ENCODE measurements around the gene MLLT1.

MLLT1 gene

GRCh38 chr19:6220385-6221191 lies 59.2 kb downstream of the MLLT1 start:
- DNase-seq = no peak

DNA sequence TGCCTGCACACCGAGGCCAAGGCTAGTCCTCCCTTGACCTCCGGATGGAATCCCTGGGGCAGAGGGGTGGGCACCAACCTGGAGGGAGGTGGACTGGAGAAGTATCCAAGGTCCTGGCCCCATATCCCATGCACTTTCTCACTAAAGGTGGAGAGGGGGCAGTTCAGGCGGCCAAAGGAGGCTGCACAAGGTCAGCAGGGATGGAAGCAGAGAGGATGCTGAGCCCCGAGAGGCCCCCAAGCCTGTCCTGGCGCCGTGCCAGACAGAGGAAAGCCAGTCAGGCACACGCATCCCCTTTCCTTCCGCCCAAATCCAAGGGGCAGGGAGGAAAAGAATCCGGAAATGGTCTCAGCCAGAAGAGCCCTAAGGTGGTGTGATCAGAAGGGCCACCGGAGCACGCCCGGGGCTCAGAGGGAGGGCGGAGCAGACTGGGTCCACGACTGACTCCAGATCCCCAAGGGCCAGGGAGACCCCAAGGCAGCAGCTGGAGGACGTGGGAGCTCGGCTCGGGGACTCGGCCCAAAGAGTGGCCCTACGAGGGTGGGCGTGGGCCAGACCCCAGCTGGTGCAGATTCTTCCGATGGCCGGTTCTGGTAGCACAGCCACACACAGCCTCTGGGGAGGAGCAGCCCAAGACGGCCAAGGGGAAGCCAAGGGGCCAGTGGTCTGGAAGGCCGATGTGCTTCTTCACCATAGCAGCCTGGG lies 60.0 kb downstream of the MLLT1 start:
- DNase-seq = no peak

GRCh38 chr19:6219147-6219525 lies 60.6 kb downstream of the MLLT1 start:
- DNase-seq = no peak

GRCh38 chr19:6218491-6219146 lies 61.2 kb downstream of the MLLT1 start:
- DNase-seq = peak; percentile 71

- DNase-seq = no peak
Measured at GRCh38 chr19:6217752-6218334, 61.9 kb downstream of the MLLT1 start.

DNA sequence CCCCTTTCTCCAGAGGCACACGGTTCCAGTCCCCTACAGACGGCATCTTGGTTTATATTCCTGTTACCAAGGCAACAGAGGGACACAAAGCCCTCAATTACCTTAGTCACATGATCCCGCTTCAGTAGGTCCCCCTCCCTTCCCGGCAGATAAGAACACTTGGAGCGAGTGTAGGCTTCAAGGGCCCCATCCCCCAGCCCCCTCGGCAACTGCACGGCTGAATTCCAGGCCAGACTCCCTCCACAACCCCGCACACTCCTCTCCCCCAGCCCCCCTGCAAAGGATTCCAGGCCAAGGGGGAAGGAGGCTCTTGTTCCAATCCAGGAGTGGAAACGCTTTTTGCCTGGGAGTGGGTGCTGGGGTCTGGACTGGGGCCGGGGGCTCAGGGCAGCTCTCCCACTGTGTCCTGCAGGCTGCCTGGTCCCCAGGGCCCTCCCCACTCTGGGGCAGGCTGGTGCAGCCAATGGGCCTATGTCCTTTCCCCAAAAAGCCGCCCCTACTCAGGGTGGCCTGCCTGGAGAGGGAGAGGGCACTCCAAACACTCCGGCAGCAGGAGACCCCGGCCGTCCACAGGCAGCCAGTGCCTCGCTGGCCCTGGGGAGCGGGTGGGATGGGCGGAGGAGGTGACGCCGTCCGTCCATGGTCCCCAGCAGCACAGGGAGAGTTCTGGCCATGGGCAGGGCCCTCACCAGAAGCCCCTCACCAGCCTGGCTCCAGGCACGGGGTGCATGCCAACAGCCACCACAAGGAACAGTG lies 62.6 kb downstream of the MLLT1 start:
- no peak for DNase-seq

GRCh38 chr19:6216236-6216995 lies 63.4 kb downstream of the MLLT1 start:
- no peak for DNase-seq

GRCh38 chr19:6215701-6216235 lies 64.0 kb downstream of the MLLT1 start:
- no peak for DNase-seq

DNA sequence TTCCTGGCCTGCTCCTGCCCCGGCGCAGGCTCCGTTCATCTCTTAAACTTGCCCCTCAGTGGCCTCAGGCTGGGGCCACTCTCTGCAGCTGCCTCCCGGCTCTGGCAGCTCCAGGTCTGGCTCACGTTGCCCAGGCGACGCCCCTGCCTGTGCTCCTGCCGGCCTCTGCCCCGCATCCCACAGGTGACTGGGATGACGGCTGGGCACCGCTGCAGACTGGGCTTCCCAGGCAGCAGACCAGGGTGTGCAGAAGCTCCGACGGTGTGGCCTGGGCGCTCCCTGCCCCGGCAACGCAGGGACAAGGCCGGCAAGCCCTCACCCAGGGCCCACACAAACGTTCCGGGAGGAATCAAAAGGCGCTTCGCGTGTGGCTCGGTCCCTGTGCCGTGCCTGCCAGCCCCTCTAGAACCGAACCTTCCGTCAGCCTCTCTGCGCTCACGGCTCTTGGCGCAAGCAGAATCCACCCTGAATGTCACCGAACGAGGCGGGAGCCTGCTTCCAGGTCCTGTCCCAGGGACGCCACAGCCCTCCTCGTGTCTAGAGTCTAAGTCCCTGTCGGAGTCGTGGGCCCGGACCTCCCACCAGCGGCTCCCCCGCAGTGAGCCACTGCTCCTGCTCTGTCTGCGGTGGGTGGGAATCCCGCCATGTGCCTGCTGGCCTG lies 64.8 kb downstream of the MLLT1 start:
- no peak for DNase-seq

- DNase-seq = no peak
Measured at GRCh38 chr19:6213696-6214641, 65.8 kb downstream of the MLLT1 start.

- no peak for DNase-seq
Measured at GRCh38 chr19:6213266-6213595, 66.5 kb downstream of the MLLT1 start.

GRCh38 chr19:6212403-6213265 lies 67.1 kb downstream of the MLLT1 start:
- no peak for DNase-seq

- no peak for DNase-seq
Measured at GRCh38 chr19:6211632-6212402, 68.0 kb downstream of the MLLT1 start.

GRCh38 chr19:6210721-6211600 lies 68.8 kb downstream of the MLLT1 start:
- no peak for DNase-seq

DNA sequence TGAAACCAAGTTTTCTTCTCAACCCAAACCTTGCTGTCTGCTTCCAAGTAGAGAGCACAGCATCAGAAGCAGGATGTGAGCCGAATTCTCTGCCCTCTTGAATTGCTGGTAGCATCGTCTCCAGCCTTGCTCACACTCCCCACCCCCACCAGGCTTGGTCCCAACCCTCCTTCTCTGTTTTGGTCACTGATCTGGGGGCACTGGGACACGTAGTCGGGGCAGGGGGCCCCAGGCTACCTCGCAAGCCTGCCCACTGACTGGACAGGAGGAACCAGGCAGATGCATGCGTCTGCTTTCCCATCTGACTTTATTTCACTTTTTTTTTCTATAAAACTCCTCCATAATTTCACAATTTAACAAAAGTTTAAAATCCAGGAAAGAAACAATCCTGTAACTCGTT lies 69.7 kb downstream of the MLLT1 start:
- no peak for DNase-seq

DNA sequence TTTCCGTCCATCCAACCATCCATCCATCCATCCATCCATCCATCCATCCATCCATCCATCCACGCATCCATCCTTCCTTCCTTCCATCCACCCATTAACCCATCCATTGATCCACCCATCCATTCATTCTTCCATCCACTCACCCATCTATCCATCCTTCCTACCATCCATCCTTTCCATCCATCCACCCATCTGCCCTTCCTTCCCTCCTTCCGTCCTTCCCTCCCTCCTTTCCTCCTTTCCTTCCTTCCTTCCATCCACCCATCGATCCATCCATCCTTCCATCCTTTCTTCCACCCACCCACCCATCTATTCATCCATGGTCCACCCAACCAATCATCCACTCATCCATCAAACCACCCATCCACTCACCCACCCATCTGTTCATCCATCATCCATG lies 70.1 kb downstream of the MLLT1 start:
- DNase-seq = no peak

GRCh38 chr19:6209233-6209632 lies 70.5 kb downstream of the MLLT1 start:
- no peak for DNase-seq
